Measurements from ENCODE around the gene CCDC150.

DNA sequence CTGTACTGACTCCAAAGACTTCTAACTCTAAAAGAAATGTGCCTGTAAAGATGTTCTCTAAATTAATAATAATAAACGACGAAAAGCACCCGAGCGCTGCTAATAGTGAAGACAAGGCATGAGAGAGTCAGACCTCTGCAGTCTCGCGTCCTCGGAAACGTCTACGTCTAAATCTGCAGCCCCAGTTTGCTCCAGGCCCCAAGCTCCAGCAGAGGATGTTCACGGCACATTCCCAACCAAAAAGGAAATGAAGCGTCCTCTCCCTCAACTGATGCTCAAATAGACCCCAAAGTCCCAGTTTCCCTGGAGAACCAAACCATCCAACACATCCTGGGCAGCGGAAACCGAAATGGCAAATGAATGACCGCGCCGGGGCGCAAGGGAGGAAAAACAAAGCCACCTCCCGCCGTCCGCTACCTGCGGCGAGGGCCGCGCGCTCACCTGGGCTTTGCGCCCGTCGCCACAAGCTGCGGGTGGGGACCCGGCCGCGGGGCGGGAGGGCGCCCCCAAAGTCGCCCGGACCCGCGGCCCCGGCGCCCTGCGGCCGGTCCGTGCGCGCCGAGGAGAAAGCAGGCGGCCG lies 47.1 kb upstream of the CCDC150 start:
- TF ChIP-seq POLR2A (IDR thresholded peaks at IDR 0.05): no peak
- TF ChIP-seq, protein P1, sequence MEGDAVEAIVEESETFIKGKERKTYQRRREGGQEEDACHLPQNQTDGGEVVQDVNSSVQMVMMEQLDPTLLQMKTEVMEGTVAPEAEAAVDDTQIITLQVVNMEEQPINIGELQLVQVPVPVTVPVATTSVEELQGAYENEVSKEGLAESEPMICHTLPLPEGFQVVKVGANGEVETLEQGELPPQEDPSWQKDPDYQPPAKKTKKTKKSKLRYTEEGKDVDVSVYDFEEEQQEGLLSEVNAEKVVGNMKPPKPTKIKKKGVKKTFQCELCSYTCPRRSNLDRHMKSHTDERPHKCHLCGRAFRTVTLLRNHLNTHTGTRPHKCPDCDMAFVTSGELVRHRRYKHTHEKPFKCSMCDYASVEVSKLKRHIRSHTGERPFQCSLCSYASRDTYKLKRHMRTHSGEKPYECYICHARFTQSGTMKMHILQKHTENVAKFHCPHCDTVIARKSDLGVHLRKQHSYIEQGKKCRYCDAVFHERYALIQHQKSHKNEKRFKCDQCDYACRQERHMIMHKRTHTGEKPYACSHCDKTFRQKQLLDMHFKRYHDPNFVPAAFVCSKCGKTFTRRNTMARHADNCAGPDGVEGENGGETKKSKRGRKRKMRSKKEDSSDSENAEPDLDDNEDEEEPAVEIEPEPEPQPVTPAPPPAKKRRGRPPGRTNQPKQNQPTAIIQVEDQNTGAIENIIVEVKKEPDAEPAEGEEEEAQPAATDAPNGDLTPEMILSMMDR (IDR thresholded peaks at IDR 0.05): no peak
- TF ChIP-seq EP300 (IDR thresholded peaks at IDR 0.05): no peak
- TF ChIP-seq POLR2AphosphoS5 (IDR thresholded peaks at IDR 0.05): no peak

All from stomach (tissue), 4 donors.